Measurements from ENCODE around the gene PCBP3. TPM values are rescaled to one million over a fixed set of nuclear protein-coding genes. Genes with fewer than 3 reads are reported as not detected.
"Not testable (repeated sequence)": the region's sequence is repeated elsewhere in the genome, so short reads cannot be mapped to it uniquely, and the experiment has no call there.

PCBP3 gene
- total RNA-seq, 2 experiments from 2014 or later: 1.9 to 2.2 TPM

- H3K36me3 Mint-ChIP-seq (ENCODE audit: low read depth): no peaks in the 10 kb centered on the region
- H3K4me3 Mint-ChIP-seq: no peak overlapping the region
- H3K4me1 Mint-ChIP-seq (ENCODE audit: low read depth): peaks cover 71% of the 10 kb centered on the region
- ATAC-seq (no peak), DNase-seq (no peak)
- H3K27me3 Mint-ChIP-seq: peaks cover 6% of the 10 kb centered on the region
- peak overlapping the region; percentile 75 for H3K27ac Mint-ChIP-seq
- POLR2A ChIA-PET: interaction anchor here (0.9 kb wide), 1 partner anchor 8 kb away, joined by 4 read pairs; no protein-coding TSS in a partner anchor
- CTCF ChIA-PET: interaction anchor here (0.9 kb wide), 1 partner anchor 246 kb away, joined by 3 read pairs; no protein-coding TSS in a partner anchor
- H3K9me3 Mint-ChIP-seq: no peaks in the 10 kb centered on the region
- no peak for TF ChIP-seq CTCF (IDR thresholded peaks at IDR 0.05)
- intact Hi-C loops (cut with micrococcal nuclease): no loop called here
Observed at GRCh38 chr21:45885597-45885929, 242.0 kb downstream of the PCBP3 start.

GRCh38 chr21:45885930-45886601, 242.5 kb downstream of the PCBP3 start:
- peak; percentile 61 for ATAC-seq
- H3K9me3 Mint-ChIP-seq; H3K27me3 Mint-ChIP-seq; H3K36me3 Mint-ChIP-seq (ENCODE audit: low read depth); intact Hi-C loops (cut with micrococcal nuclease): not testable (repeated sequence)
- H3K4me1 Mint-ChIP-seq (ENCODE audit: low read depth): peaks cover 70% of the 10 kb centered on the region
- peak; percentile 81 for DNase-seq
- ChIA-PET CTCF (interaction anchor here (0.9 to 2.1 kb wide), 2 partner anchors 37 to 246 kb away, joined by 3 to 12 read pairs; no protein-coding TSS in a partner anchor), POLR2A (interaction anchor here (0.7 to 0.9 kb wide), 2 partner anchors 9 to 302 kb away, joined by 3 to 4 read pairs; no protein-coding TSS in a partner anchor)
- H3K4me3 Mint-ChIP-seq: peak overlapping the region; percentile 28
- H3K27ac Mint-ChIP-seq: peak overlapping the region; percentile 75

- peak overlapping the region; percentile 39 for H3K27ac Mint-ChIP-seq
- peaks cover 70% of the 10 kb centered on the region for H3K4me1 Mint-ChIP-seq (ENCODE audit: low read depth)
- peak; percentile 64 for DNase-seq
- POLR2A ChIA-PET: interaction anchor here (0.7 to 1.0 kb wide), 2 partner anchors 68 to 302 kb away, joined by 3 read pairs; no protein-coding TSS in a partner anchor
- TF ChIP-seq CTCF (IDR thresholded peaks at IDR 0.05): no peak
- H3K27me3 Mint-ChIP-seq: peaks cover 10% of the 10 kb centered on the region
- H3K36me3 Mint-ChIP-seq (ENCODE audit: low read depth): no peaks in the 10 kb centered on the region
- H3K9me3 Mint-ChIP-seq: no peaks in the 10 kb centered on the region
- peak; percentile 66 for ATAC-seq
- CTCF ChIA-PET: interaction anchor here (0.9 to 2.2 kb wide), 4 partner anchors 34 to 247 kb away, joined by 3 to 12 read pairs (median 5); no protein-coding TSS in a partner anchor
- intact Hi-C loops (cut with micrococcal nuclease): no loop called here
- H3K4me3 Mint-ChIP-seq: no peak overlapping the region
Observed at GRCh38 chr21:45886610-45887026, 243.1 kb downstream of the PCBP3 start.

GRCh38 chr21:45887120-45887611, 243.6 kb downstream of the PCBP3 start:
- no peak overlapping the region for H3K4me3 Mint-ChIP-seq
- intact Hi-C loops (cut with micrococcal nuclease): no loop called here
- peaks cover 73% of the 10 kb centered on the region for H3K4me1 Mint-ChIP-seq (ENCODE audit: low read depth)
- CTCF ChIA-PET: interaction anchor here (0.8 to 2.2 kb wide), 4 partner anchors 34 to 84 kb away, joined by 3 to 12 read pairs (median 5); no protein-coding TSS in a partner anchor
- H3K27ac Mint-ChIP-seq: peak overlapping the region; percentile 39
- no peak for TF ChIP-seq CTCF (IDR thresholded peaks at IDR 0.05)
- H3K27me3 Mint-ChIP-seq: peaks cover 9% of the 10 kb centered on the region
- DNase-seq: no peak
- no peaks in the 10 kb centered on the region for H3K36me3 Mint-ChIP-seq (ENCODE audit: low read depth)
- H3K9me3 Mint-ChIP-seq: no peaks in the 10 kb centered on the region
- ATAC-seq: no peak
- POLR2A ChIA-PET: interaction anchor here (1.0 kb wide), 1 partner anchor 69 kb away, joined by 3 read pairs; no protein-coding TSS in a partner anchor

GRCh38 chr21:45887788-45888187, 244.3 kb downstream of the PCBP3 start:
- intact Hi-C loops (cut with micrococcal nuclease): no loop called here

More at GRCh38 chr21:45887788-45888187, 244.3 kb downstream of the PCBP3 start:
- Mint-ChIP-seq H3K4me1 (ENCODE audit: low read depth) (peaks cover 78% of the 10 kb centered on the region), H3K36me3 (ENCODE audit: low read depth) (no peaks in the 10 kb centered on the region), H3K4me3 (no peak overlapping the region), H3K27ac (no peak overlapping the region), H3K27me3 (peaks cover 9% of the 10 kb centered on the region), H3K9me3 (no peaks in the 10 kb centered on the region)
- DNase-seq: no peak
- ChIA-PET CTCF (interaction anchor here (0.8 to 2.2 kb wide), 4 partner anchors 33 to 83 kb away, joined by 3 to 12 read pairs (median 5); no protein-coding TSS in a partner anchor), POLR2A (no interaction called here)
- TF ChIP-seq CTCF (IDR thresholded peaks at IDR 0.05): no peak
- ATAC-seq: no peak
